ENCODE results near the gene TXNDC11.

The TXNDC11 gene

DNA sequence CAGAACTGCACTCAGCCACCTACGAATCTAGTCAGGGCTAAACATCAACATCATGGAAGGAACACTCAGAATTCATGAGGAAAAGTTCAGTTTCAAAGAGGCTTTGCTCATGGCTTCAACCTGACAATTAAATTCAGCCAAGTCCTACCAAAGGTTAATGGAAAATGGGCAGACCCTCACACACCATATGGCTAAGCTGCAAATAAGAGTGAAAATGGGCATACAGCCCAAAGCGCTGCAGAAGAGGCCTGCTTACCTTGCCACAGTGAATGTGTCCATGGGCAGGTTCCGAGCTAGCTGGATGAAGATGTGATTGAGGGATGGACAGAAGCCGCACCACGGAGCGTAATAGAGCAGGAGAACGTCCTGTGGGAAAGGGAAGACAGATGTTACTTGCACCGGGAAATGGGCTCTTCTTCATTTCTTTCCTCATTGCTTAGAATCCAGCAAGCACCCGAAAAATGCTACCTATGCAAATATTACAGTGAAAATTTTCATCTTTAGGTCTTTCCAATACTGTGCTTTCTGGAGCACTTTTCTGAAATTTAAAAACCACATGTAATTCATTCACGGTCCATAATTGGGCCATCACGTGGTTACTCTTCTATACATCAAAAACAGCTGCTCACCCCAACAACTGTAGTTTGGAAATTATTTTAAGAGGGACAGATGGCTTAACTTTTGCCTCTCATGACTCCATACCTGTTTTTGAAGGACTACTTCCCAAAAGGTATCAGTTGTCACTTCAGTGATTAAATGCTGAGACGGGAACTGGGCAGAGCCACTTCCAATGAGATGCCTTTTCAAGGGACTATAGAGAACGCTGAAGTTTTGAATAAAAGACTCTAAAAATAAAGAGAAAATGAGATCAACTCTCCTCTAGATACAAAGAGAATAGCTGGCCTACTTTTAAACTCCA lies 54.8 kb downstream of the TXNDC11 start:
- no peak for DNase-seq

DNA sequence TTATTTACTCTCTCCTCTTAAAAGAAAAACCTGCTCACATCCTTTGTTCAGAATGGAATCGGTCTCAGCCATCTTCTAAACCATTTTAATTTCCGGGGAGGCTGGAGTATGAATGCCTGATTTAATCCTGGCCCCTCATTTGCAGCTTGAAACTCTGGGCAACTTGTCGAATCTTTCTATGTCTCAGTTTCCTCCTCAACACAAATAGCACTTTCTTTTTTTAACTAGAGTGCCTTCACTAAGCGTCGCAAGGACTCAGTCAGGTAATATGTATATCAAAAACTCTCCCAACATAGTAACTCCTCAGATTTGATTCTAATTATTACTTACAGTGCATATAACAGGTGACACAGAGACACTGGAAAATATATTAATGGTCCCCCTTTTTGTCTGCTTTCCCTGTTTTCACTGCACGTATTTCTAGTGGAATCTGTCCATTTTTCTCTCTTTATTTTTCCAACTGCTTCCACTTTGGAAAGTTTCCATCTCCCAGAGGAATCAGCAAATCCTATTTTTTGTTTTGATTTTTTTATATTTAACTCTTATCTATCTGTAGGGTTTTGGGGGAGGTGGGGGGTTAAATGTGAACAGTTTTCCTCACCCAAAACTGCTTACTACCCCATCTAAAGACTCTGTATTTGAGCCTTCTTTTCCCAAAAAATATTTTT lies 55.8 kb downstream of the TXNDC11 start:
- DNase-seq, result no peak

DNA sequence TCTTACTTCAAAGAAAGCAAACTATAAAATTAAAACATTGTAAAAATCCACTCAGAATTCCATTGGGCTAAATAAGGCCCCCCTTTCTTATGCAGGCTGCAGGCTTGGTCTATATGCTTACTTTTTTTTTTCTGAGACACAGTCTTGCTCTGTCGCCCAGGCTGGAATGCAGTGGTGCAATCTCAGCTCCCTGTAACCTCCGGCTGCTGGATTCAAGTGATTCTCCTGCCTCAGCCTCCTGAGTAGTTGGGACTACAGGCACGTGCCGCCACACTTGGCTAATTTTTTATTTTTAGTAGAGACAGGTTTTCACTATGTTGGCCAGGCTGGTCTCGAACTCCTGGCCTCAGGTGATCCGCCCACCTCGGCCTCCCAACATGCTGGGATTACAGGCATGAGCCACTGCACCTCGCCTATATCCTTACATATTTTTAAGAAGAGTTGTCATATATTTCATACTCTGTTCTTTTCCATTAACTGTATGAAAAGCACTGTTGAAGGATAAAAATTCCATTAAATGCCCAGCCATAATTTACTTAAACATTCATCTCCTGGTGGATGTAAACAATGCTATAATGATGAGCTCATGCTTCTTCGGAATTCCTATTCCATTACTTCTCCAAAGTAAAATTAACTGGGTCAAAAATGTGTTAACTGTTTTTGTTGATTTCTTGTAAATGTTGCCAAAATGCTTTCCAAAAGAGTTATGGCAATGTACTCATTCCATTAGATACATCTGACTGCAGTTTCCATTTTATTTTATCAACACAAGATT lies 56.6 kb downstream of the TXNDC11 start:
- DNase-seq, result no peak

DNA sequence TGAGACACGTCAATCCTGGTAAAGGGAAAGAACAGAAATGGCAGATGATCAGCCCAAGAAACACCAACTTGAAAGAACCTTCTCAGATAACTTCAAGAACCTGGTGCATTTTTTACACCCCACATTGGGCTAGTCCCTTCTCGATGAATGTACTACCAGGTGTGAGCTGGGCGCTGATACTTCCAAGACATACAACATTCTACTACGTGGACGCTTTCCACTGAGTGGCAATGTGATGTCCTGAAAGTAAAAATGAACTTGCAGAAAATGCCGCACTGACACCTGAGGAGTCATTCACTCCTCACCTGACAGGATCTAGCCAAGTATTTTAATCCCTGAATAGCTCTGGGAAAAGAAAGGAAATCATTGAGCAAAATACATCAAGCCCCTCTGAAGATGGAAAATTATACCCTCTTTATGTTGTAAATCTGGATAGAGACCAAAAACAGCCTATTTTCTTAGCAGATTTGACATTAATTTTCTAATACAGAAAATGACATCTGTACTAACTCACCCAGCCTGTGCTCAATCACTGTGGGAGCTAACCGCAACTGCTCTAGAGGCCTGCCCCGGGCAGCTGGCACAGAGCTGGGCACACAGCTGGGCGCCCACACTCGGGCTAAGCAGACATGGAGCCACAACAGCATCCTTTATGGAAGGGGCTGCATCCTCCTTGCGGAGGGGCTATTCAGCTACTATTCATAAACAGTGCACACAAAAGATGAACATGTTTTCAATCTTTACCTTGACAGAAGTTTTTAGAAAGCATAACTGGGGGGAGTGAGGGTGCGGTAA lies 58.2 kb downstream of the TXNDC11 start:
- DNase-seq, result no peak

DNA sequence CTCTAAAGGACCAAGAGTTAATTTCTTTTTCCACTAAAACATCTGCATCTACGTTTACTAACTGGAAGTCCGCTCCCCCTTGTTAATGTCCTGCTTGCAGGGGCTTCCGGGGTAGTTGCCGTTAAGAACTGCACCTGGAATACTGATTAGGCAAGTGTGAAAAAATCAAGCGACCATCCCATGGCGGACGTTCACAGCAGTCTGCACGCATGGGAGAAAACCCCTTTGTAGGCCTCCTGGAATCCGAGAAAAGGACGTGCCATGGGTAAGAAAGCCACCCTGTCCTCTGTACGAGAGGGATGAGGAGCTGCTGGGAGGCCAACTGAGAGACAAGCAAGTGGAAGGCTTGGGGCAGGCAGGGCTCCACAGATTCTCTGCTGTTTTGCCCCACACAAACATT lies 59.5 kb downstream of the TXNDC11 start:
- DNase-seq, result no peak

DNA sequence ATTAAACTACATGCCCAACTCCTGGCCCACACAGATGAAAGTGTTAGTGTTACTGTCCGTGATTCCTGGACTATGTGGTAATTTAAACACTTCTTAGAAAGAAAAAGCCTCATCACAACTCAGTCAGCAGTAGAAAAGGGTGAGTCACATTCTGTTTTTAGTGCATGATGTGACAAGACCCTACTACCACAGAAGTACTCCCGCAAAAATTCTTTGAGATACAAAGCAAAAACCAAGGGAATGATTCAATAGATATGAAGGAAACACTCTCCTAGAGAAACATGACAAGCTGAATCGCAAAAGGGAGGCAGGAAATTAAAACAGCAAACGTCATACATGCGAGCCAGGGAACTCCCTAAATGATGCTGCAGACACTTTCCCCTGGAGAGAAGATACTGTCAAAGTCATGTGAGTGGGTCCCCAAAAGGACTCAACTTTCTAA lies 60.0 kb downstream of the TXNDC11 start:
- DNase-seq, result no peak

DNA sequence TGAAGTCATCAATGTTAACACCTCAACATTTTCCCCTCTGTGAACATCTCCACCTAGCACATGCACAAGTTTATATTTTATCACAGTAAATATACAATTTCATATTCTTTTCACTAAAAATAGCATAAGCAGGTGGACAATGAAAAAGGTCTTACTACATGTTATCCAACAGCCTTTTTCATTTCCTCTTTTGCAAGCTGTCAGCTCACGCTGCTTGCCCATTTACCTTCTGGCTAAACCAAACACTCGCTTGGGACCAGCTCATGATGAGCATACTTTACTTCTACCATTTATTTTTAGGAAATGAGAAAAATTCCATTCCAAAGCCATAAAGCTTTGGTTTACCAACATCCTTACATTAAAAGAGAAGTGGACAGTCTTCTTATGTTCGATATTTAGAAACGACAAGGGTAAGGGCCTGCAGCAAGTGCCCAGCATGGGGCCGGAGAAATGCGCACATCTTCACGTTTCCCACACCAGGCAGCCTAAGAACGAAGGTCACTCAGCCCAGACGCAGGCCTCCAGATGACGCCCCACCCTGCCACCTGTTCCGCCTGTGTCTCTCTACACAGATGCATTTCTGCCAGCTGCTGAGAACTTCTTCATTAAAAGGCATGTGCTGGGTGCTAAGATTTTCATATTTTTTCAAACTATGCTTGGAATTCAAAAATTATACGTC lies 60.5 kb downstream of the TXNDC11 start:
- no peak for DNase-seq

DNA sequence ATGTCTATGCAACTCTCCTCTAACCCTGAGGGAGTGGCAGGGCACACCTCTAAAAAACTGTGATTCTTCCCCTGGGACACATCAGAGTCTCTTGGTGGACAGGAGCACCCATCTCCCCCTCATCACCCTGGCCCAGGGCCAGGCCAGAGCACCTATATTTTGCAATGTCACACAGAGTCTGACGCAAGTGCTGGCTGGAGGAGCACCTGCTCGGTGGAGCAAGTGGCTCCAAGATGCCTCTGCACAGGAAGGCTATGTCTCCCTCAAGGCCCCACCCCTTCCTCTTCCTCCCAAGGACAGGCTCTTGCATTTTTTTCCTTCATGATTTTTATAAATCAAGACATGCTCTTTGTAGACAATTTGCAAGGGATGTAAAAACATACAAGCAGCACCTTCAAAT lies 61.1 kb downstream of the TXNDC11 start:
- DNase-seq, result no peak

DNA sequence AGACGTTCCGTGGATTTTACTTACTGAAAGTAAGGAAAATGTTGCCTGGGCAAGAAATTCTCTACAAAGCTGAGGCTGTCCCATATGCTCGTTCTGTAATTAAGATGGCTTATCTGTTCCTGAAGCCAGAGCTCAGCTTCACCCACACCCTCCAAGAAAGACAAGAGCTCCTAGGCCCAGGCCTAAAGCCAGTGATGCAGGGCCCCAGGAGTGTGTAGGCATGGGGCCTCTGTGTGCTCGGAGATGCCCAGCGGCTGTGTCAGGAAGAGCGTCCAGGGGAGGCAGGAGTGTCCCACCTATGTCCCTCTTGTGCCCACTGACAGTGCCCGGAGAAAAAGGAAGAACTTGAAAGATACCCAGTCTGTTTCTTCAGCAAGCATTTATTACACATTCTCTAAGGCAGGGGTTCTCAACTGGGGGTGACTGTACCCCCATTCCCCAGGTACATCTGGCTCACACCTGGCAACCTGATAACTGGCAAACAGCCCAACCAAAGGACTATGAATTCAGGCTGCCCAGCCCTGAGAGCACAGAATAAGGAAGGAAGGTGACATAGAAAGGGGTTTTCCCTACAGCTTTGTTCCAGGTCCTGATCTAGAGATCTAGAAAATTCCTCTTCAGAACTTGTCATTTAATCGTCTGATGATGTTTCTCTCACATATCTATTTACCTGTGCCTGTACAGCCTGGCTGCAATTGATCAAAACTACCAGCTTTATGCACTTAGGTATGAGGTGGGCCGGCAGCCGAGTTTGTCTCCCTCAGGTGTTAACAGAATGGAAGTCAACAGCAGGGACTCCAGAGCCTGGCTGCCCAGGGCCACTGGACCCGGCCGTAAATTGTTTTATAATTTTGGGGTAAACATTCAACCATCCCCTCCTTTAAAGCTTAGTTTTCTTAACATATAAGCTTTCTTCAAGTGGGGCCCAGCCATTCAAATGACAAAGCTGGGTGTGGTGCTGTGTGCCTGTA lies 62.4 kb downstream of the TXNDC11 start:
- no peak for DNase-seq

DNA sequence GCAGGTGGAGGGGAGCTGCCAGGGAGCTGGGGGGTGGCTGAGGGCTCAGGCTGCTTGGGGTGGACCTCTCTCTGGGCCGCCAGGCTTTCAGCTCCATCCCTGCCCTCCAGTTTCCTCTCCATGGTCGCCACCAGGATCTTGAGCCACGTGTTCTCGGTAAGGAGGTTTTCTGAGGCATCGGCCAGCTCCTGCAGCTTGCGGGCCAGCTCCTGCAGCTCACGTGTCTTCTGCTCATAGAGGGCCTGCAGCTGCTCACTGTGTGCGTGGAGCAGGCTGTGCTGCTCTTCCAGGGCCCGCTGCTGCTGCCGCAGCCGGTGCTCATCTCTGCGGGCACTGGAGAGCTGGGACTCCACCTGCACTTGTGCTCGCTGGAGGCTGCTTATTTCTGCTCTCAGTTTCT lies 63.4 kb downstream of the TXNDC11 start:
- no peak for DNase-seq

DNA sequence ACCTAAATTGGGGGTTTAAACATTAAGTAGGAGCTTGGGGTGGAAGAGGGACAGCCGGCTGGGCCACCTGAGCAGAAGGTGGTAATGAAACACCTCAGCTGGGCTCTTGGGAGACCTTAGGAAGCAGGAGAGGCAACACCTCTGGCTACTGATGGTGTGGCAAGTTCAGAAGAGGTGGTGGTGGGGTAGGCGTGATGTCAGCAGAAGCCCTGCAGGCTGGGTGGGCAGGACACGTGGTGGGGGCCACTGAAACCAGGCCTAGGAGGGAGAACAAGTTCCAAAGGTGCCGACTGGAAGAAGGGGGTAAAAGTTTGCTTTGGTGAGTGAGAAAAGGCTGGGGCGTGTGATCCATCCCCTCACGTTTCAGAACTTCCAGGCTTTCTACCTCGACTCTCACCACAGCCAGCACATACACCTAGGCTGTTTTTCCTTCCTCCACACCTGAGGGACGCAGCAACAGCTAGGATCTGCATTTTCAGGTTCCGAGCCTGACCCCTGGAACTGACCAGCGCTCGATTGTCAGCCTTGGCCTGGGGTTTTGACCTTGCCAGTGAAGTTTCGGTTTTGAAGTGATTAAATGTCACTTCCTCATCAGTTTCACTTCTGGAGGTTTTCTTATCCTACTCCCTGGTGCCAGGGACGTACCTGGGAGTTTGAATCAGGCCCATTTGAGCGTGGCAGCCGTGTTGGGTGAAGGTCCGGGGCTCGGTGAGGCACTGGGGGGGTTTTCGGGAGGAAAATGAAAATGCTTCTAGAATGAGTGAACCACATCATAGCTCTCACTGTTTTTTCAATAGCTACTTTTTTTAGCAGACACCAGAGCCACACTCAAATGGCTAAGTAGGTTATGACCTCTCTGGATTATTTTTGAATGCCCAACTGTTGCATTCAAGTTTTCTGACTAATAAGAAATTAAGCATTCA lies 64.4 kb downstream of the TXNDC11 start:
- no peak for DNase-seq

DNA sequence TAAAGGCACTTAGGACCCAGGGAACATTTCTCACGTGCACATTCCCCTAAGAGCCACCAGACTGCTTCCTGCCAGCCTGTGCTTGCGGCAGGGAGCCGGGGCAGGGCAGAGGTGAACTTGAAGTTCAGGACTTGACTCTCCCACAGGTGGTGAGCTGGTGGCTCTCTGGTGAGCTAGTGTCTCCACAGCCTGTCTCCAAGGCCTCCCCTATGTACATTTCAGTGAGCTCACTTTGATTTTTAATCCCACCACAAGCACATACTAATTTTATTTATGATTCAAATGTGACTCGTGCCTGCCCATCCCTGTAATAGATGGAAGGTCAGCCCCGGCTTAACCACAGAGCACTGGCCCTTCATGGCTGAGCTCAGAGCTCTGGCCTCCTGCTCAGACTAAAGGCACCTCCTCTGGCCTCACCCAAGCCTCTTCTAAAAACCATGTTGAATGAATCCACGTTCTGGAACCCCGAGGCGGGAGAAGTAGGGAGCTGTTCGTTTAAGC lies 65.2 kb downstream of the TXNDC11 start:
- no peak for DNase-seq

DNA sequence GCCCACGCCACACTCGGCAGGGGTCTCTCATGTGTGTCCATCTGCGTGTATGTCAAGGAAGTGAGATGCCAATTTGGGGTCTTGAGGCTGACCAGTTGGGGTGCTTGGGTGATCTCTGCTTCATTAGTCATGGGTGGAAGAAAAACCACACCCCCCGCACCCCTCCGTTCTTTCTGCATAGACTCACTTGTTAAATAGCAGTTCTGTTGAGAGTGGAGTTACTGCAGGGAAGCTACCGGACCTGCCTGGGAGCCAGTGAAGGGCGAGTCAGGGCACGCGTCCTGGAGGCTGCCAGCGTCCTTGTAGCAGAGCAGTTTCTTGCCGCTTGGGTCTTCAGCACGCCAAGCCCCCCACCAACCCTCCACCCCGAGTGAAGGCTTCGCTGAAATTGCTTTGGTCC lies 65.9 kb downstream of the TXNDC11 start:
- DNase-seq, result no peak

DNA sequence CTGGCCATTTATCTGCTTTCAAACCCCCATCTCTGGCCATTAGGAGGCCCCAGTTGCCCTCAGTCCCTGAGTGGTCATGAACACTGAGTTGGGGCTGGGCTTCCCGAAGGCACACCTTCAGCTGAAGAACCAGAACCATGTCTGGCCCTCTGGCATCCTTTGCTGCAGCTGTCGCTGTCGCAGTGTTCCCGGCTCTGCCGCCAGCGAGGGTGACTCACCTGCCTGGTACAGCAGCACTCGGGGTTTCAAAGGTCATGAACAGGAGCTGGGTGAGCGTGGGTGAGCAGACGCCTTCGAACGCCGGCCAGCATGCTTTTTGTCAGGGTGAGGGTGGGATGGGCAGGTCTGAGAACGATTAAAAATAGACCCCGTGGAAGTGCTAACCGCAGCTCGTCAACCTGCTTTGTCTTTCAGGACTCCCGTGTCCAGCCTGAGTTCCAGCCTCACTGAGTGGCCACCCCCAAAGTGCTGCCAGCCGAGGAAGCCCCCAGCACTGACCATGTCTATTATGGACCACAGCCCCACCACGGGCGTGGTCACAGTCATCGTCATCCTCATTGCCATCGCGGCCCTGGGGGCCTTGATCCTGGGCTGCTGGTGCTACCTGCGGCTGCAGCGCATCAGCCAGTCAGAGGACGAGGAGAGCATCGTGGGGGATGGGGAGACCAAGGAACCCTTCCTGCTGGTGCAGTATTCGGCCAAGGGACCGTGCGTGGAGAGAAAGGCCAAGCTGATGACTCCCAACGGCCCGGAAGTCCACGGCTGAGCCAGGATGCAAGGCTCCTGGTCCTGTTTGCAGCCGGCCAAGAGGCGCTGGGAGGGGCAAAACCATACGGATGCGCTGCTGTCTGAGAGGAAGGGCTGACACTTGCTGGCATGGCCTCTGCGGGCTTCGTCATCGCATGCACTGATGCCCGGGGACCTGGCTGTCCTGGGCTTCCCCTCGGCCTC lies 66.8 kb downstream of the TXNDC11 start:
- DNase-seq, result no peak

DNA sequence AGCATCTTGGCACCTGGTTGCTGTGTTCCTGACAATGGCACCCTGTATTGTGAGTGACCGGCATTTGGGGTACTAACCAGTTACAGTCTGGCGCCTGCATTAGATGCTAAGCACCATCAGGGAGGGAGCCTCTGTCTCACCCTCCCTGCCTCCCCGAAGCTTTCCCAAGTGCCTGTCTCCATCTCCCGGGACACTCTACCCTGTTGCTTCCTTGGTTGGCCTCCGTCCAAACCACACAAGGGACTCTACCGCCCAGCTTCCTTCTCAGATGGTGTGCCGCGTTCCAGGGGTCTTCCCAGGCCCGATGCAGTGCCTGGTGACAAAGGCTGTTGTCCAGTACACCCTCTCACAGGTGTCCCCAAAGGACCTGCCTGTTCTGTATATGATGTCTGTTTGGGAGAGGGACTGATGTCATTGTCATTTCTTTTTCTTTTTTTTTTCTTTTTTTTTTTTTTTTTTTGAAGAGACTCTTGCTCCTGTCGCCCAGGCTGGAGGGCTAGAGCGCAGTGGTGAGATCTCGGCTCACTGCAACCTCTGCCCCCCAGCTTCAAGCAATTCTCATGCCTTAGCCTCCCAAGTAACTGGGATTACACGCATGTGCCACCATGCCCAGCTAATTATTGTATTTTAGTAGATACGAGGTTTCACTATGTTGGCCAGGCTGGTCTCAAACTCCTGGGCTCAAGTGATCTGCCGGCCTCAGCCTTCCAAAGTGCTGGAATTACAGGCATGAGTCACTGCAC lies 67.7 kb downstream of the TXNDC11 start:
- no peak for DNase-seq

DNA sequence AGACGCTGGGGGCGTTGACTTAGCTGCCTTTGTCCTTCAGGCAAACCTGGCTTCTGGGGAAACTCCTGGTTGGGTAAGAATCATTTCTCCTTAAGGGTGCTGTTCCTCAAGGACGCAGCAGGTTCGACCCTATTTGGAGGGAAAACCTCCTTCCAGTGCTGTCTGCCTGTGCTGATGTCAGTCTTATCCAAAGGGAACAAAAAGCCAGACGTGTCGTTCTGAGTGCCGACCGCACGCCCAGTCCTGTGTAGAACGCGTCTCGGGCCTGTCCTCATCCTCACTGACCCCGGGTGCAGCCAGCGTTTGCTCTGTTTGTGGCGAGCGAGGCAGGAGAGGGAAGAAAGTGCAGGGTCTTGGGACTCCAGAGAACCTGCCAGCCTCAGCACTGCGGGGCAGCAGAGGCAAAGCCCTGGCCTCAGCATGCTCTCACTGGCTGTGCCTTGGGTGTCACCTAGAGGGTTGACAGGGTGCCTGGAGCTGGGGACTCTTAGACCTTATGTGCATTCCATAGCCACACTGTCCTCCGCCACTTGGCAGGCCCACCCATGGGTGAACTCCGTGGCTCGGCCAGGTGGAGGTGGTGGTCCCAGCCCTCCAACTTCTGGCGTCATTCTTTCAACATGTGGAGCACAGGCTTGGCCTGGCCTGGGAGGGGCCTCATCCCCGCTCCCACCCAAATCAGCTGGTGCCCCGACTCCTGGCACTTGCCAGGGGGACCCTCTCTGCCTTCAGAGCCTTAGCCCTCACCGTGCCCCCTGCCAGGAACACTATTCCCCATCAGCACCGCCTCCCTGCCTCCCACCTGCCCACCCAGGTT lies 68.4 kb downstream of the TXNDC11 start:
- no peak for DNase-seq

All from DMS153 (cell line).